ENCODE results near the gene AP3S2. TPM values are rescaled to one million over a fixed set of nuclear protein-coding genes. Genes with fewer than 3 reads are reported as not detected.
A peak's percentile ranks its signal among the peaks of the same experiment; 100 is the strongest.
"Not testable (repeated sequence)": the region's sequence is repeated elsewhere in the genome, so short reads cannot be mapped to it uniquely, and the experiment has no call there.

Gene AP3S2
- total RNA-seq, 1 donor = 73.0 TPM

GRCh38 chr15:89898614-89899294 lies 5.0 kb upstream of the AP3S2 start:
- no peak overlapping the region for H3K4me3 ChIP-seq (ENCODE audit: low read depth, low read length)
- TF ChIP-seq CTCF (IDR thresholded peaks at IDR 0.05; ENCODE audit: insufficient read depth, low read depth, low read length) = peak; percentile 62
- DNase-seq (ENCODE audit: low read depth) = peak; percentile 41

GRCh38 chr15:89898146-89898545 lies 4.4 kb upstream of the AP3S2 start:
- no peak for DNase-seq (ENCODE audit: low read depth)
- H3K4me3 ChIP-seq (ENCODE audit: low read depth, low read length) = no peak overlapping the region
- TF ChIP-seq CTCF (IDR thresholded peaks at IDR 0.05; ENCODE audit: insufficient read depth, low read depth, low read length) = no peak

DNA sequence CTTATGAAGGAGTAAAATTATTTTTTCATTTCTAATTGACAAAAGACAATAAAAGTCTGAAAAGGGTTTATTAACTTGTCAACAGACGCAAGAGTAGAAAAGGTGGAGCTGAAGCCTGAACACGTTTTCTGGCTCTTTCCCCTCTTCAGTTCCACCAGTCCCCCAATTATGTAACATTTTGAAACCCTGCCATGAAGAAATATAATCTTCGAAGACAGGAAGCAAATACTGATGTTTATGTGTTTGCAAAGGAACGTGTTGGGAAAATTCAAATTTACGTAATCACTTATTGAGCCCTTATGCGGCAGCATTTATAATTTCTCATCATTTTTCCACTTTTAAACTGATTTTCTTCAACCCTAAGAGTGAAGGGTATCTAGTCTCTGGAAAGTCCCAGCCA lies 767 bp downstream of the AP3S2 start:
- H3K4me3 ChIP-seq (ENCODE audit: low read depth, low read length) = peak overlapping the region; percentile 65
- no peak for TF ChIP-seq CTCF (IDR thresholded peaks at IDR 0.05; ENCODE audit: insufficient read depth, low read depth, low read length)
- DNase-seq (ENCODE audit: low read depth) = peak; percentile 66

DNA sequence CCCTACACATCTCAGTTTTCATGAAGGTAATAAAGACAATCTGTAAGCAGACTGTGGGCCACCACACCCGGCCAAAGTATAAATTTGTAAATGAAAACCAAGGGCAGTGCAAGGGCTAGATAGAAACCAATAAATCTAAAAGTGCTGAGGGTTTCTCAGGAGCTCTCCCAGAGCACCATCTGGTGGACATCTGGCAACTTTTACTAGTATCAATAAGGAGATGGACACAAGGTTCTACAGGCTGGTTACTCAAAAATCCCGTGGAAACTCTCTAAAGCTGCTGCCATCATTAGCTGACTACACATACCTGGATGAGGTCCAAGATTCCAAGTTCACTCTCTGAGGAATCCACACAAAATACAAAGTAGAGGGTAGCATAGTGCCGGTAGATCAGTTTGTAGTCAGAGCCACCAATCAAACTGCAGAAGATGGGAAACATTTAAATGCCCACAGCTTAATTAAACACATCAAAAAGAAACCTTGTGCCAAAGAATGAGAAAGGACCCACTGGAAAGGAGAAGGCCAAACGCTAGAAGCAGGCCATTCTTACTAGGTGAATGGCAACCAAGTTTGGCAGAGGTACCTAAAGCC lies 5.5 kb downstream of the AP3S2 start:
- no peak overlapping the region for H3K4me3 ChIP-seq (ENCODE audit: low read depth, low read length)
- DNase-seq (ENCODE audit: low read depth) = peak; percentile 80
- TF ChIP-seq CTCF (IDR thresholded peaks at IDR 0.05; ENCODE audit: insufficient read depth, low read depth, low read length) = peak; percentile 54

DNA sequence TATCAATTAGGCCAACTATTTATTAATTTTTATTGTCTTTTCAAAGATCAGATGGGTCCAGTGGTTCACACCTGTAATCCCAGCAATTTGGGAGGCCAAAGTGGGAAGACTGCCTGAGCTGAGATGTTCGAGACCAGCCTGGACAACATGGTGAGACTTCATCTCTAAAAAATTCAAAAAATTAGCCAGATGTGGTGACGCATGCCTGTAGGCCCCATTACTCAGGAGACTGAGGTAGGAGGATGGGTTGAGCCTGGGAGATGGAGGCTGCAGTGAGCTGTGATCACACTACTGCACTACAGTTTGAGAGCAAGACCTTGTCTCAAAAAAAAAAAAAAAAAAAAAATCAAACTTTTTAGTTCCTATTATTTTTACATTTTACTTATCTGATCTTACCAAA lies 8.2 kb downstream of the AP3S2 start:
- no peak for TF ChIP-seq CTCF (IDR thresholded peaks at IDR 0.05; ENCODE audit: insufficient read depth, low read depth, low read length)
- H3K4me3 ChIP-seq (ENCODE audit: low read depth, low read length) = no peak overlapping the region
- no peak for DNase-seq (ENCODE audit: low read depth)

GRCh38 chr15:89885179-89885578 lies 8.6 kb downstream of the AP3S2 start:
- DNase-seq (ENCODE audit: low read depth) = not testable (repeated sequence)

GRCh38 chr15:89883518-89883917 lies 10.3 kb downstream of the AP3S2 start:
- TF ChIP-seq CTCF (IDR thresholded peaks at IDR 0.05; ENCODE audit: insufficient read depth, low read depth, low read length) = no peak
- DNase-seq (ENCODE audit: low read depth) = no peak

More at GRCh38 chr15:89885179-89885578, 8.6 kb downstream of the AP3S2 start:
- H3K4me3 ChIP-seq (ENCODE audit: low read depth, low read length) = not testable (repeated sequence)

More at GRCh38 chr15:89883518-89883917, 10.3 kb downstream of the AP3S2 start:
- H3K4me3 ChIP-seq (ENCODE audit: low read depth, low read length) = no peak overlapping the region
